HepG2 (cell line): ENCODE measurements around the gene FHIT. TPM values are rescaled to one million over a fixed set of nuclear protein-coding genes. Genes with fewer than 3 reads are reported as not detected.

Experiments used
- ATAC-seq: fragments of 200-7000 bp; cut with Tn5 transposase; 3 replicates; pipeline ENCODE4 v1.9.1; 2020; ENCODE audit warnings: mild to moderate bottlenecking, moderate library complexity
- BruUV-seq: library from RNA; stranded (reverse); fragments of 400-500 nt; replicated peaks from 2 replicates; lab custom pipeline; 2021; lab: Mats Ljungman, UMichigan
- CTCF ChIA-PET: fragments of 300-600 bp; formaldehyde crosslinking; extraction: SDS; loops from one replicate; lab custom pipeline; 2021; ENCODE audit warnings: low total read pairs, inconsistent platforms, low intra/inter-chr PET ratio; lab: Yijun Ruan, JAX
- POLR2A ChIA-PET: fragments of 350-600 bp; sonication (Branson Sonifier 250); formaldehyde crosslinking; loops from one replicate; lab custom pipeline; 2020; ENCODE audit warnings: antibody characterized with exemption, inconsistent platforms; lab: Yijun Ruan, JAX
- DNase-seq: peaks from one replicate; pipeline ENCODE4 v3.0.0-alpha.2; 2015; ENCODE audit warnings: low spot score
- FAIRE-seq: peaks from 3 replicates; lab custom pipeline; 2011; peaks lifted over from hg19 to GRCh38; lab: Jason Lieb, UNC
- H2AFZ ChIP-seq: one replicate; pipeline ENCODE4 v1.6.1; 2011; ENCODE audit warnings: low read length, inconsistent platforms
- H3K27ac ChIP-seq: fragments of 300-600 bp; 3 replicates; pipeline ENCODE4 v1.8.0; 2011; ENCODE audit warnings: mixed run types, mild to moderate bottlenecking, mixed read lengths, low read length, inconsistent platforms; ENCODE audit not compliant: insufficient read depth; ENCODE audit errors: extremely low read length
- H3K27me3 ChIP-seq, 2 experiments: fragments of 200-600 bp in 1 of 2; 2 replicates in 1 of 2; 3 replicates in 1 of 2; pipeline versions ENCODE4 v1.6.0 to v1.8.0; 2011; ENCODE audit warnings: low read length in 2 of 2, mild to moderate bottlenecking in 2 of 2, moderate library complexity in 2 of 2, inconsistent platforms in 1 of 2; ENCODE audit not compliant: insufficient read depth in 2 of 2, control insufficient read depth in 1 of 2
- H3K36me3 ChIP-seq, 2 experiments: fragments of 200-600 bp in 1 of 2; replicated peaks in 1 of 2; 2 replicates in 1 of 2; 3 replicates in 1 of 2; pipeline versions ENCODE4 v1.5.1 to v1.8.0; 2011; ENCODE audit warnings: low read length in 2 of 2, inconsistent platforms in 1 of 2; ENCODE audit not compliant: insufficient read depth in 2 of 2, control insufficient read depth in 1 of 2
- H3K4me1 ChIP-seq: 2 replicates; pipeline ENCODE4 v1.5.1; 2012; ENCODE audit warnings: low read length, inconsistent platforms; ENCODE audit not compliant: insufficient read depth
- H3K4me2 ChIP-seq: 2 replicates; pipeline ENCODE4 v1.6.0; 2011; ENCODE audit warnings: low read depth, low read length, inconsistent platforms
- H3K4me3 ChIP-seq, 3 experiments: fragments of 200-600 bp in 1 of 3; sonication (generic), shearing (Covaris generic) in 1 of 3; replicated peaks in 1 of 3; 2 replicates each; pipeline ENCODE4 v1.5.1; 2011 to 2016; ENCODE audit warnings: low read length in 3 of 3, inconsistent platforms in 2 of 3, low read depth in 2 of 3, mild to moderate bottlenecking in 2 of 3, control low read depth in 1 of 3, mixed read lengths in 1 of 3; ENCODE audit not compliant: insufficient read depth in 1 of 3
- H3K79me2 ChIP-seq: one replicate; pipeline ENCODE4 v1.6.1; 2011; ENCODE audit warnings: low read length, inconsistent platforms; ENCODE audit not compliant: insufficient read depth
- H3K9ac ChIP-seq: 2 replicates; pipeline ENCODE4 v1.6.0; 2011; ENCODE audit warnings: mild to moderate bottlenecking, low read depth, low read length, inconsistent platforms; ENCODE audit not compliant: insufficient read depth
- H3K9me3 ChIP-seq: 2 replicates; pipeline ENCODE4 v1.5.1; 2012; ENCODE audit warnings: mild to moderate bottlenecking, low read length
- H4K20me1 ChIP-seq: 2 replicates; pipeline ENCODE4 v1.6.0; 2011; ENCODE audit warnings: inconsistent platforms, mild to moderate bottlenecking, low read length, moderate library complexity; ENCODE audit not compliant: insufficient read depth
- HNF1B ChIP-seq: sonication (generic); formaldehyde crosslinking; IDR thresholded peaks from 2 replicates; pipeline ENCODE4 v1.5.1; 2020; ENCODE audit warnings: mild to moderate bottlenecking, moderate library complexity, missing genetic modification reagents
- KAT7 ChIP-seq: IDR thresholded peaks from 2 replicates; pipeline ENCODE4 v1.6.1; 2018; ENCODE audit warnings: borderline replicate concordance, missing compliant biosample characterization
- MAFF ChIP-seq: IDR thresholded peaks from 2 replicates; pipeline ENCODE4 v1.6.1; 2011; ENCODE audit warnings: low read depth, low read length, improper control_type of control experiment
- MAFK ChIP-seq, 2 experiments: IDR thresholded peaks in 1 of 2; conservative IDR thresholded peaks in 1 of 2; 2 replicates each; pipeline ENCODE4 v1.6.1; 2011; ENCODE audit warnings: improper control_type of control experiment in 2 of 2, low read length in 2 of 2
- NR2F2 ChIP-seq: IDR thresholded peaks from 2 replicates; pipeline ENCODE4 v1.6.1; 2012; ENCODE audit warnings: low read depth, inconsistent platforms, borderline replicate concordance
- U2AF1 ChIP-seq: fragments of 200-400 bp; formaldehyde crosslinking; optimal IDR thresholded peaks from 2 replicates; pipeline ENCODE3; 2017; ENCODE audit warnings: mild to moderate bottlenecking, low read depth, low read length
- WGBS: methylation state at CpG from one replicate; pipeline ENCODE4 v1.1.6; 2017; ENCODE audit warnings: low lambda C conversion rate; 5-methylcytosine and 5-hydroxymethylcytosine counted together
- in situ Hi-C: cut with HindIII; loops from 2 replicates; pipeline ENCODE4 v1.10.0; 2017; ENCODE audit warnings: low pct_unique_long_range_greater_than_20kb; ENCODE audit not compliant: extremely low pct_ligation_motif_present
- intact Hi-C: fragments of 100-400 bp; cut with micrococcal nuclease; formaldehyde crosslinking; loops from one replicate; pipeline ENCODE4 v1.10.0; 2022; ENCODE audit not compliant: unreplicated experiment
- polyA plus RNA-seq, 8 experiments: library from polyadenylated mRNA; depleted of rRNA in 3 of 8; stranded (reverse) in 7 of 8; unstranded in 1 of 8; fragments of >200 nt; fragmentation: Illumina TruSeq in 4 of 8; extraction: Trizol in 4 of 8; gene quantifications; 2 replicates each; pipeline versions ENCODE4 v1.2.1 to v1.2.3, GENCODE V29; 2011 to 2016; ENCODE audit warnings: low read depth in 4 of 8, missing spikeins in 1 of 8, mixed read lengths in 1 of 8; ENCODE audit not compliant: insufficient read depth in 1 of 8
- total RNA-seq, 5 experiments: library from RNA; depleted of rRNA; stranded (reverse); fragments of >200 nt; fragmentation: Illumina TruSeq; extraction: Trizol; gene quantifications; 2 replicates each; pipeline ENCODE4 v1.2.3, GENCODE V29; 2016; ENCODE audit warnings: low read depth in 1 of 5

The FHIT gene
- total and polyA plus RNA-seq, 2 of the 13 experiments (the other 11 are each of a cell fraction or from before 2014, with no cell fraction given): 4.0 to 4.6 TPM

GRCh38 chr3:60788185-60788584 lies 463.1 kb downstream of the FHIT start:
- H3K4me3 ChIP-seq: no peak overlapping the region
- FAIRE-seq (no peak), ATAC-seq (no peak), DNase-seq (no peak)
- no peaks in the 10 kb centered on the region for H4K20me1 ChIP-seq
- H3K9ac ChIP-seq: no peak overlapping the region
- no peak overlapping the region for H2AFZ ChIP-seq
- 0 out of 2 replicates have a peak, but pooled peaks cover 7% of the 10 kb centered on the region for H3K4me1 ChIP-seq
- no peaks in the 10 kb centered on the region for H3K27me3 ChIP-seq
- ChIA-PET POLR2A (no interaction called here), CTCF (no interaction called here)
- no peaks in the 10 kb centered on the region for H3K79me2 ChIP-seq
- in situ Hi-C loops (no loop called here), intact Hi-C loops (no loop called here)
- no peaks in the 10 kb centered on the region; the same call in 1 of the 2 replicates for H3K9me3 ChIP-seq
- no peak overlapping the region for H3K27ac ChIP-seq
- TF ChIP-seq MAFK (conservative IDR thresholded peaks at IDR 0.05 in 1 of 2, IDR thresholded peaks at IDR 0.05 in 1 of 2; ENCODE audit: low read length in 2 of 2) (peak; percentile 64 to 77), MAFF (peak; percentile 48; the same call in 1 of the 2 replicates), U2AF1 (no peak)
- 58% methylated on average over 3 of the region's 3 CpGs for WGBS
- H3K36me3 ChIP-seq: no peaks in the 10 kb centered on the region
- no peak overlapping the region for H3K4me2 ChIP-seq
- BruUV-seq: no TSS peak

GRCh38 chr3:60781935-60782334 lies 469.3 kb downstream of the FHIT start:
- peaks cover 23% of the 10 kb centered on the region; the same call in 1 of the 2 replicates for H3K9me3 ChIP-seq
- H3K27me3 ChIP-seq: no peaks in the 10 kb centered on the region
- H2AFZ ChIP-seq: no peak overlapping the region
- no peaks in the 10 kb centered on the region for H4K20me1 ChIP-seq
- no peak overlapping the region for H3K4me2 ChIP-seq
- BruUV-seq: no TSS peak
- in situ Hi-C loops (no loop called here), intact Hi-C loops (no loop called here)
- no peaks in the 10 kb centered on the region for H3K36me3 ChIP-seq
- CTCF ChIA-PET: no interaction called here
- DNase-seq (no peak), FAIRE-seq (no peak), ATAC-seq (no peak)
- POLR2A ChIA-PET: no interaction called here
- H3K79me2 ChIP-seq: no peaks in the 10 kb centered on the region
- no peak overlapping the region for H3K9ac ChIP-seq
- no peak overlapping the region for H3K27ac ChIP-seq
- WGBS: 4% methylated on average over 1 of the region's 1 CpG
- H3K4me3 ChIP-seq: no peak overlapping the region
- H3K4me1 ChIP-seq: no peaks in the 10 kb centered on the region
- TF ChIP-seq NR2F2: no peak
- TF ChIP-seq HNF1B: no peak
- no peak for TF ChIP-seq KAT7
- TF ChIP-seq MAFK (conservative IDR thresholded peaks at IDR 0.05 in 1 of 2, IDR thresholded peaks at IDR 0.05 in 1 of 2; ENCODE audit: low read length in 2 of 2): peak in 1 of 2 experiments; percentile 34; a peak in 2 of 4 replicates
